Stimulated activated CD8-positive, alpha-beta memory T cell treated with anti-CD3 and anti-CD28 coated beads, Interleukin-4, amount 100 ng/mL, for 24 hours (primary cell): ENCODE results near the gene OLIG1.

Source experiments
- DNase-seq: peaks from one replicate; pipeline ENCODE4 v3.0.0-alpha.2; 2020; ENCODE audit warnings: low read depth

Gene OLIG1

GRCh38 chr21:33031152-33031911 lies 38.6 kb upstream of the OLIG1 start:
- DNase-seq, result no peak

- no peak for DNase-seq
Measured at GRCh38 chr21:33032434-33033047, 37.4 kb upstream of the OLIG1 start.

- no peak for DNase-seq
Measured at GRCh38 chr21:33033094-33033951, 36.6 kb upstream of the OLIG1 start.

- DNase-seq, result no peak
Measured at GRCh38 chr21:33033961-33034413, 36.0 kb upstream of the OLIG1 start.

- no peak for DNase-seq
Measured at GRCh38 chr21:33035147-33035546, 34.8 kb upstream of the OLIG1 start.

GRCh38 chr21:33036430-33037162 lies 33.3 kb upstream of the OLIG1 start:
- no peak for DNase-seq

GRCh38 chr21:33037501-33037900 lies 32.4 kb upstream of the OLIG1 start:
- DNase-seq, result no peak

- no peak for DNase-seq
Measured at GRCh38 chr21:33039536-33039935, 30.4 kb upstream of the OLIG1 start.

GRCh38 chr21:33040215-33040614 lies 29.7 kb upstream of the OLIG1 start:
- no peak for DNase-seq

- no peak for DNase-seq
Measured at GRCh38 chr21:33041981-33042380, 28.0 kb upstream of the OLIG1 start.

GRCh38 chr21:33042812-33043211 lies 27.1 kb upstream of the OLIG1 start:
- DNase-seq, result no peak

- no peak for DNase-seq
Measured at GRCh38 chr21:33046455-33046854, 23.5 kb upstream of the OLIG1 start.

- no peak for DNase-seq
Measured at GRCh38 chr21:33047231-33047630, 22.7 kb upstream of the OLIG1 start.

- no peak for DNase-seq
Measured at GRCh38 chr21:33051925-33052324, 18.0 kb upstream of the OLIG1 start.

- no peak for DNase-seq
Measured at GRCh38 chr21:33053951-33054350, 16.0 kb upstream of the OLIG1 start.

- no peak for DNase-seq
Measured at GRCh38 chr21:33055991-33056390, 13.9 kb upstream of the OLIG1 start.

GRCh38 chr21:33057385-33057940 lies 12.5 kb upstream of the OLIG1 start:
- DNase-seq, result no peak

GRCh38 chr21:33058527-33058926 lies 11.4 kb upstream of the OLIG1 start:
- DNase-seq, result no peak

GRCh38 chr21:33058957-33059356 lies 11.0 kb upstream of the OLIG1 start:
- DNase-seq, result no peak

- DNase-seq, result no peak
Measured at GRCh38 chr21:33059380-33059841, 10.5 kb upstream of the OLIG1 start.

GRCh38 chr21:33061233-33061632 lies 8.7 kb upstream of the OLIG1 start:
- no peak for DNase-seq
